Activated naive CD8-positive, alpha-beta T cell treated with anti-CD3 and anti-CD28 coated beads, Interleukin-2, amount 10 ng/mL, durations not matched to agents 7 days and 5 days (primary cell): ENCODE measurements around the gene GLE1. TPM values are rescaled to one million over a fixed set of nuclear protein-coding genes. Genes with fewer than 3 reads are reported as not detected.
"Not testable (repeated sequence)": the region's sequence is repeated elsewhere in the genome, so short reads cannot be mapped to it uniquely, and the experiment has no call there.

Source experiments
- ATAC-seq: fragments of 150-1000 bp; cut with Tn5 transposase; one replicate; pipeline ENCODE4 v1.10.0; 2021; ENCODE audit warnings: low read depth, moderate library complexity
- POLR2A ChIA-PET: fragments of 350-600 bp; sonication (Branson Sonifier 250); formaldehyde crosslinking; loops from one replicate; lab custom pipeline; 2021; ENCODE audit warnings: antibody characterized with exemption; lab: Charles Lee
- DNase-seq: peaks from one replicate; pipeline ENCODE4 v3.0.0; 2021
- H3K27ac Mint-ChIP-seq: one replicate; pipeline ENCODE4 v1.8.0; 2022; ENCODE audit warnings: mild to moderate bottlenecking, mixed read lengths
- H3K27me3 Mint-ChIP-seq: one replicate; pipeline ENCODE4 v1.8.0; 2022; ENCODE audit warnings: mild to moderate bottlenecking, moderate library complexity, mixed read lengths
- H3K36me3 Mint-ChIP-seq: one replicate; pipeline ENCODE4 v1.8.0; 2021; ENCODE audit warnings: mild to moderate bottlenecking, mixed read lengths
- H3K4me1 Mint-ChIP-seq: one replicate; pipeline ENCODE4 v1.8.0; 2021; ENCODE audit warnings: mixed read lengths
- H3K4me3 Mint-ChIP-seq: one replicate; pipeline ENCODE4 v1.8.0; 2022; ENCODE audit warnings: mild to moderate bottlenecking, moderate library complexity, mixed read lengths
- H3K9me3 Mint-ChIP-seq: one replicate; pipeline ENCODE4 v1.8.0; 2021; ENCODE audit warnings: mixed read lengths
- total RNA-seq, 2 experiments: library from RNA; stranded (reverse); gene quantifications; one replicate each; pipeline ENCODE4 v1.2.3, GENCODE V29; 2021

GLE1 gene
- total RNA-seq, 2 experiments from 2014 or later, result 39.3 to 41.6 TPM

- Mint-ChIP-seq H3K4me1 (peaks cover 19% of the 10 kb centered on the region), H3K4me3 (peak overlapping the region; percentile 100), H3K9me3 (no peaks in the 10 kb centered on the region), H3K36me3 (peaks cover 20% of the 10 kb centered on the region), H3K27me3 (no peaks in the 10 kb centered on the region), H3K27ac (peak overlapping the region; percentile 99)
- POLR2A ChIA-PET, result interaction anchor here (0.6 to 2.1 kb wide), 8 partner anchors 9 to 473 kb away, joined by 3 to 16 read pairs (median 3); partner anchors contain the start of genes SET, SPTAN1 and URM1
- DNase-seq (no peak), ATAC-seq (no peak)
Measured at GRCh38 chr9:128505414-128505765, 871 bp downstream of the GLE1 start.

- H3K9me3 Mint-ChIP-seq, POLR2A ChIA-PET, ATAC-seq, DNase-seq, H3K27me3 Mint-ChIP-seq: not testable (repeated sequence)
- Mint-ChIP-seq H3K4me1 (peaks cover 19% of the 10 kb centered on the region), H3K27ac (peak overlapping the region; percentile 58), H3K4me3 (peak overlapping the region; percentile 100), H3K36me3 (peaks cover 20% of the 10 kb centered on the region)
Measured at GRCh38 chr9:128505906-128506305, 1.4 kb downstream of the GLE1 start.

- DNase-seq (no peak), ATAC-seq (no peak)
- peaks cover 50% of the 10 kb centered on the region for H3K36me3 Mint-ChIP-seq
- H3K9me3 Mint-ChIP-seq, result no peaks in the 10 kb centered on the region
- H3K4me3 Mint-ChIP-seq, result no peak overlapping the region
- H3K4me1 Mint-ChIP-seq, result peaks cover 15% of the 10 kb centered on the region
- POLR2A ChIA-PET, result interaction anchor here (2.2 kb wide), 1 partner anchor 40 kb away, joined by 9 read pairs; the partner anchor contains the start of gene SPTAN1
- no peaks in the 10 kb centered on the region for H3K27me3 Mint-ChIP-seq
- H3K27ac Mint-ChIP-seq, result no peak overlapping the region
Measured at GRCh38 chr9:128512820-128513219, 8.3 kb downstream of the GLE1 start.

- Mint-ChIP-seq H3K4me1 (peaks cover 2% of the 10 kb centered on the region), H3K27ac (no peak overlapping the region), H3K4me3 (no peak overlapping the region), H3K9me3 (peaks cover 4% of the 10 kb centered on the region), H3K36me3 (peaks cover 38% of the 10 kb centered on the region), H3K27me3 (no peaks in the 10 kb centered on the region)
- POLR2A ChIA-PET, result interaction anchor here (1.2 kb wide), 1 partner anchor 10 kb away, joined by 3 read pairs; no protein-coding TSS in a partner anchor
- ATAC-seq (no peak), DNase-seq (no peak)
Measured at GRCh38 chr9:128521956-128522355, 17.4 kb downstream of the GLE1 start.

- POLR2A ChIA-PET, result no interaction called here
- Mint-ChIP-seq H3K27ac (peak overlapping the region; percentile 15), H3K9me3 (peaks cover 4% of the 10 kb centered on the region), H3K4me3 (no peak overlapping the region), H3K36me3 (peaks cover 30% of the 10 kb centered on the region), H3K4me1 (peaks cover 2% of the 10 kb centered on the region), H3K27me3 (no peaks in the 10 kb centered on the region)
- DNase-seq, result no peak
- ATAC-seq, result no peak
Measured at GRCh38 chr9:128523199-128523925, 18.8 kb downstream of the GLE1 start.

GRCh38 chr9:128526720-128527119, 22.2 kb downstream of the GLE1 start:
- POLR2A ChIA-PET, result no interaction called here
- H3K36me3 Mint-ChIP-seq, result peaks cover 21% of the 10 kb centered on the region
- ATAC-seq (no peak), DNase-seq (no peak)
- no peak overlapping the region for H3K27ac Mint-ChIP-seq
- H3K9me3 Mint-ChIP-seq, result no peaks in the 10 kb centered on the region
- H3K4me3 Mint-ChIP-seq, result no peak overlapping the region
- H3K27me3 Mint-ChIP-seq, result no peaks in the 10 kb centered on the region
- peaks cover 2% of the 10 kb centered on the region for H3K4me1 Mint-ChIP-seq

- H3K27ac Mint-ChIP-seq, result no peak overlapping the region
- no peak for ATAC-seq
- H3K36me3 Mint-ChIP-seq, result peaks cover 26% of the 10 kb centered on the region
- no peaks in the 10 kb centered on the region for H3K27me3 Mint-ChIP-seq
- no peak for DNase-seq
- H3K4me1 Mint-ChIP-seq, result no peaks in the 10 kb centered on the region
- POLR2A ChIA-PET, result interaction anchor here (0.7 kb wide), 2 partner anchors 59 to 165 kb away, joined by 4 to 5 read pairs; no protein-coding TSS in a partner anchor
- no peak overlapping the region for H3K4me3 Mint-ChIP-seq
- H3K9me3 Mint-ChIP-seq, result no peaks in the 10 kb centered on the region
Measured at GRCh38 chr9:128528445-128529160, 24.1 kb downstream of the GLE1 start.

GRCh38 chr9:128529191-128529590, 24.7 kb downstream of the GLE1 start:
- Mint-ChIP-seq H3K4me1 (no peaks in the 10 kb centered on the region), H3K27me3 (no peaks in the 10 kb centered on the region), H3K9me3 (no peaks in the 10 kb centered on the region), H3K36me3 (peaks cover 31% of the 10 kb centered on the region), H3K4me3 (no peak overlapping the region), H3K27ac (no peak overlapping the region)
- ATAC-seq (no peak), DNase-seq (no peak)
- POLR2A ChIA-PET, result no interaction called here

- H3K4me1 Mint-ChIP-seq, result no peaks in the 10 kb centered on the region
- no peaks in the 10 kb centered on the region for H3K9me3 Mint-ChIP-seq
- POLR2A ChIA-PET, result interaction anchor here (0.7 to 1.0 kb wide), 3 partner anchors 20 to 27 kb away, joined by 3 read pairs; no protein-coding TSS in a partner anchor
Measured at GRCh38 chr9:128532581-128532980, 28.1 kb downstream of the GLE1 start.

GRCh38 chr9:128540634-128541360, 36.3 kb downstream of the GLE1 start:
- Mint-ChIP-seq H3K27me3 (no peaks in the 10 kb centered on the region), H3K36me3 (peaks cover 18% of the 10 kb centered on the region), H3K9me3 (no peaks in the 10 kb centered on the region), H3K27ac (no peak overlapping the region), H3K4me1 (peaks cover 2% of the 10 kb centered on the region), H3K4me3 (no peak overlapping the region)
- DNase-seq (no peak), ATAC-seq (no peak)
- POLR2A ChIA-PET, result interaction anchor here (5.9 kb wide), 1 partner anchor 10 kb away, joined by 30 read pairs; the partner anchor contains the start of gene SPTAN1

More at GRCh38 chr9:128532581-128532980, 28.1 kb downstream of the GLE1 start:
- no peak for ATAC-seq
- peaks cover 23% of the 10 kb centered on the region for H3K36me3 Mint-ChIP-seq
- no peak overlapping the region for H3K27ac Mint-ChIP-seq
- no peak for DNase-seq
- no peaks in the 10 kb centered on the region for H3K27me3 Mint-ChIP-seq
- no peak overlapping the region for H3K4me3 Mint-ChIP-seq

GRCh38 chr9:128546504-128546903, 42.0 kb downstream of the GLE1 start:
- Mint-ChIP-seq H3K4me1 (peaks cover 20% of the 10 kb centered on the region), H3K27ac (no peak overlapping the region), H3K36me3 (peaks cover 8% of the 10 kb centered on the region), H3K27me3 (no peaks in the 10 kb centered on the region), H3K9me3 (no peaks in the 10 kb centered on the region), H3K4me3 (no peak overlapping the region)
- no peak for DNase-seq
- ATAC-seq, result no peak
- POLR2A ChIA-PET, result no interaction called here

GRCh38 chr9:128548876-128549275, 44.4 kb downstream of the GLE1 start:
- POLR2A ChIA-PET, result no interaction called here
- DNase-seq (no peak), ATAC-seq (no peak)
- Mint-ChIP-seq H3K27me3 (no peaks in the 10 kb centered on the region), H3K4me3 (no peak overlapping the region), H3K9me3 (no peaks in the 10 kb centered on the region), H3K27ac (no peak overlapping the region), H3K4me1 (peaks cover 20% of the 10 kb centered on the region), H3K36me3 (peaks cover 8% of the 10 kb centered on the region)

GRCh38 chr9:128550226-128550625, 45.7 kb downstream of the GLE1 start:
- POLR2A ChIA-PET, result interaction anchor here (0.7 to 3.9 kb wide), 8 partner anchors 8 to 179 kb away, joined by 3 to 30 read pairs (median 5); partner anchors contain the start of genes GLE1, ODF2, URM1 and ZDHHC12
- H3K4me1 Mint-ChIP-seq, result peaks cover 20% of the 10 kb centered on the region
- ATAC-seq (no peak), DNase-seq (no peak)
- peak overlapping the region; percentile 15 for H3K4me3 Mint-ChIP-seq
- H3K27me3 Mint-ChIP-seq, result no peaks in the 10 kb centered on the region
- H3K9me3 Mint-ChIP-seq, result no peaks in the 10 kb centered on the region
- peak overlapping the region; percentile 44 for H3K27ac Mint-ChIP-seq
- peaks cover 6% of the 10 kb centered on the region for H3K36me3 Mint-ChIP-seq
